Panc1 (cell line): ENCODE data around the gene SDK1. TPM values are rescaled to one million over a fixed set of nuclear protein-coding genes. Genes with fewer than 3 reads are reported as not detected.
"Not testable (repeated sequence)": the region's sequence is repeated elsewhere in the genome, so short reads cannot be mapped to it uniquely, and the experiment has no call there.

Source experiments
- ATAC-seq: fragments of 200-7000 bp; cut with Tn5 transposase; 2 replicates; pipeline ENCODE4 v1.9.1; 2020; ENCODE audit warnings: mild to moderate bottlenecking, moderate library complexity
- BruUV-seq: library from RNA; stranded (reverse); fragments of 400-500 nt; replicated peaks from 2 replicates; lab custom pipeline; 2021; lab: Mats Ljungman, UMichigan
- CTCF ChIA-PET: fragments of 300-600 bp; sonication (Branson Sonifier 250); formaldehyde crosslinking; loops from one replicate; lab custom pipeline; 2022; ENCODE audit warnings: antibody characterized with exemption; lab: Charles Lee
- POLR2A ChIA-PET: fragments of 300-600 bp; sonication (Branson Sonifier 250); formaldehyde crosslinking; loops from one replicate; lab custom pipeline; 2022; ENCODE audit warnings: antibody characterized with exemption; lab: Charles Lee
- DNase-seq: peaks from one replicate; pipeline ENCODE4 v3.0.0-alpha.2; 2010; ENCODE audit warnings: low read depth, low spot score
- H3K27ac ChIP-seq: 2 replicates; pipeline ENCODE4 v1.5.1; 2011; ENCODE audit warnings: mild to moderate bottlenecking, low read length, inconsistent platforms
- H3K27me3 ChIP-seq: fragments of 200-500 bp; sonication (Bioruptor generic); 2 replicates; pipeline ENCODE4 v1.6.0; 2014; ENCODE audit warnings: low read length, inconsistent platforms; ENCODE audit not compliant: control insufficient read depth, insufficient read depth
- H3K36me3 ChIP-seq: fragments of 200-500 bp; sonication (Bioruptor generic); 2 replicates; pipeline ENCODE4 v1.5.1; 2014; ENCODE audit warnings: inconsistent platforms, mild to moderate bottlenecking, low read length, moderate library complexity; ENCODE audit not compliant: control insufficient read depth, insufficient read depth
- H3K4me1 ChIP-seq: 2 replicates; pipeline ENCODE4 v1.5.1; 2011; ENCODE audit warnings: inconsistent platforms, mild to moderate bottlenecking, low read length, moderate library complexity; ENCODE audit not compliant: control insufficient read depth, insufficient read depth
- H3K4me3 ChIP-seq, 2 experiments: 2 replicates each; pipeline ENCODE4 v1.5.1; 2011 to 2012; ENCODE audit warnings: low read depth in 2 of 2, low read length in 2 of 2, mild to moderate bottlenecking in 2 of 2, inconsistent platforms in 1 of 2, moderate library complexity in 1 of 2
- H3K9me3 ChIP-seq: fragments of 200-500 bp; sonication (Bioruptor generic); 2 replicates; pipeline ENCODE4 v1.5.1; 2014; ENCODE audit warnings: low read depth, mild to moderate bottlenecking, inconsistent platforms, low read length, moderate library complexity; ENCODE audit not compliant: control insufficient read depth, insufficient read depth
- POLR2AphosphoS5 ChIP-seq: IDR thresholded peaks from 2 replicates; pipeline ENCODE4 v1.6.1; 2012; ENCODE audit warnings: mild to moderate bottlenecking, low read depth, low read length, moderate library complexity
- SIN3A ChIP-seq: IDR thresholded peaks from 2 replicates; pipeline ENCODE4 v1.6.1; 2012; ENCODE audit warnings: low read depth, mild to moderate bottlenecking, low read length, moderate library complexity, borderline replicate concordance; ENCODE audit not compliant: insufficient read depth
- TCF7L2 ChIP-seq: IDR thresholded peaks from 2 replicates; pipeline ENCODE4 v1.6.1; 2011; ENCODE audit warnings: mild to moderate bottlenecking, low read depth, low read length, inconsistent platforms
- in situ Hi-C: cut with HindIII; loops from 2 replicates; pipeline ENCODE4 v1.10.0; 2016; ENCODE audit warnings: low sequenced_read_pairs, low pct_unique_long_range_greater_than_20kb
- intact Hi-C: fragments of 100-400 bp; cut with micrococcal nuclease; formaldehyde crosslinking; loops from one replicate; pipeline ENCODE4 v1.10.0; 2022; ENCODE audit not compliant: unreplicated experiment
- total RNA-seq: library from RNA; stranded (reverse); gene quantifications from one replicate; pipeline ENCODE4 v1.2.1, GENCODE V29; 2021; ENCODE audit not compliant: unreplicated experiment
- TF ChIP-seq, protein P1 (sequence below), 2 experiments: IDR thresholded peaks; 2 replicates each; pipeline ENCODE4 v1.6.1; 2011 to 2012; ENCODE audit warnings: low read depth in 2 of 2, control low read depth in 1 of 2, low read length in 1 of 2, mild to moderate bottlenecking in 1 of 2, moderate library complexity in 1 of 2; ENCODE audit not compliant: insufficient read depth in 1 of 2
- TF ChIP-seq, protein P2 (sequence below): fragments of 450-650 bp; IDR thresholded peaks from 2 replicates; pipeline ENCODE4 v1.5.1; 2017; ENCODE audit warnings: mild to moderate bottlenecking

SDK1 gene
- total RNA-seq, 1 experiment from 2014 or later: 47.4 TPM

DNA sequence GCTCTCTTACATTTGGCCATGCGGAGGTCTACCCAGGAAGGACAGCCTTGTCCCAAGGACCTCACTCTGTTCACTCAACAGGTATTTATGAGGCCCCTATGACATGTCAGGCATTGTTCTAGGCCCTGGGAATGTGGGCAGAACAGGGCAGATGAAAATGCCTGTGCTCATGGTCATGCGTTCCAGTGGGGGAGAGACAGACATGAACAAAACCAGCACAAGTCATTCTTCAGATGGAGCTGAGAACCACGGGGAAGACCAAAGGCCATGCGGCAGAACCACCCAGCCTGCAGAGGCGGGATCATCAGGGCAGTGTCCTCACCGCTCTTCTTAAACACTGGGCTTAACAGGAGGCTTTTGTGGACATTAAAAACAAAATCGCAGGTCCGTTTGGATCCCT is 636.1 kb downstream of the SDK1 start:
- in situ Hi-C loops: no loop called here
- H3K27me3 ChIP-seq: no peaks in the 10 kb centered on the region
- no TSS peak for BruUV-seq
- H3K4me1 ChIP-seq: no peaks in the 10 kb centered on the region
- no peak for DNase-seq
- ChIA-PET CTCF (interaction anchor here (0.5 kb wide), 1 partner anchor 216 kb away, joined by 4 read pairs; no protein-coding TSS in a partner anchor), POLR2A (no interaction called here)
- no peak for TF ChIP-seq TCF7L2
- no peak for TF ChIP-seq SIN3A
- no peaks in the 10 kb centered on the region for H3K36me3 ChIP-seq
- no peak for ATAC-seq
- H3K9me3 ChIP-seq: no peaks in the 10 kb centered on the region
- H3K4me3 ChIP-seq: no peak overlapping the region
- H3K27ac ChIP-seq: no peak overlapping the region
- intact Hi-C loops: no loop called here

DNA sequence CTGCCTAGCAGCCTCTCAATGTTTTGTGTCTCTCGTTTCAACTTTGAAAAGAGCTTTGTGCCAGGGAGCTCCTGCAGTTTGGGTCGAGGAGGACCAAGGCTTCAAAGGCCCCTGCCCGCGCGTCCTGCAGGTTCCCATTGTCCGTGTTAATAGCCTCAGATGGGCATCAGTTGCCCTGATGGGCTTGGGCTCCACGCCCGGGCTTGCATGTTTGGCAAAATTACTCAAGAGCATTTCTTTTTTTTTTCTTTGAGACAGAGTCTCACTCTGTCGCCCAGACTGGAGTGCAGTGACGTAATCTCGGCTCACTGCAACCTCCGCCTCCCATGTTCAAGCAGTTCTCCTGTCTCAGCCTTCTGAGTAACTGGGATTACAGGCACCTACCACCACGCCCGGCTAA is 636.6 kb downstream of the SDK1 start:
- H3K27ac ChIP-seq: no peak overlapping the region
- H3K27me3 ChIP-seq: no peaks in the 10 kb centered on the region
- no peaks in the 10 kb centered on the region for H3K4me1 ChIP-seq
- TF ChIP-seq, protein P1, sequence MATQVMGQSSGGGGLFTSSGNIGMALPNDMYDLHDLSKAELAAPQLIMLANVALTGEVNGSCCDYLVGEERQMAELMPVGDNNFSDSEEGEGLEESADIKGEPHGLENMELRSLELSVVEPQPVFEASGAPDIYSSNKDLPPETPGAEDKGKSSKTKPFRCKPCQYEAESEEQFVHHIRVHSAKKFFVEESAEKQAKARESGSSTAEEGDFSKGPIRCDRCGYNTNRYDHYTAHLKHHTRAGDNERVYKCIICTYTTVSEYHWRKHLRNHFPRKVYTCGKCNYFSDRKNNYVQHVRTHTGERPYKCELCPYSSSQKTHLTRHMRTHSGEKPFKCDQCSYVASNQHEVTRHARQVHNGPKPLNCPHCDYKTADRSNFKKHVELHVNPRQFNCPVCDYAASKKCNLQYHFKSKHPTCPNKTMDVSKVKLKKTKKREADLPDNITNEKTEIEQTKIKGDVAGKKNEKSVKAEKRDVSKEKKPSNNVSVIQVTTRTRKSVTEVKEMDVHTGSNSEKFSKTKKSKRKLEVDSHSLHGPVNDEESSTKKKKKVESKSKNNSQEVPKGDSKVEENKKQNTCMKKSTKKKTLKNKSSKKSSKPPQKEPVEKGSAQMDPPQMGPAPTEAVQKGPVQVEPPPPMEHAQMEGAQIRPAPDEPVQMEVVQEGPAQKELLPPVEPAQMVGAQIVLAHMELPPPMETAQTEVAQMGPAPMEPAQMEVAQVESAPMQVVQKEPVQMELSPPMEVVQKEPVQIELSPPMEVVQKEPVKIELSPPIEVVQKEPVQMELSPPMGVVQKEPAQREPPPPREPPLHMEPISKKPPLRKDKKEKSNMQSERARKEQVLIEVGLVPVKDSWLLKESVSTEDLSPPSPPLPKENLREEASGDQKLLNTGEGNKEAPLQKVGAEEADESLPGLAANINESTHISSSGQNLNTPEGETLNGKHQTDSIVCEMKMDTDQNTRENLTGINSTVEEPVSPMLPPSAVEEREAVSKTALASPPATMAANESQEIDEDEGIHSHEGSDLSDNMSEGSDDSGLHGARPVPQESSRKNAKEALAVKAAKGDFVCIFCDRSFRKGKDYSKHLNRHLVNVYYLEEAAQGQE (IDR thresholded peaks at IDR 0.05; ENCODE audit: insufficient read depth in 1 of 2, low read depth in 2 of 2, low read length in 1 of 2): no peak
- TF ChIP-seq TCF7L2 (no peak), SIN3A (no peak), POLR2AphosphoS5 (no peak)
- TF ChIP-seq, protein P2, sequence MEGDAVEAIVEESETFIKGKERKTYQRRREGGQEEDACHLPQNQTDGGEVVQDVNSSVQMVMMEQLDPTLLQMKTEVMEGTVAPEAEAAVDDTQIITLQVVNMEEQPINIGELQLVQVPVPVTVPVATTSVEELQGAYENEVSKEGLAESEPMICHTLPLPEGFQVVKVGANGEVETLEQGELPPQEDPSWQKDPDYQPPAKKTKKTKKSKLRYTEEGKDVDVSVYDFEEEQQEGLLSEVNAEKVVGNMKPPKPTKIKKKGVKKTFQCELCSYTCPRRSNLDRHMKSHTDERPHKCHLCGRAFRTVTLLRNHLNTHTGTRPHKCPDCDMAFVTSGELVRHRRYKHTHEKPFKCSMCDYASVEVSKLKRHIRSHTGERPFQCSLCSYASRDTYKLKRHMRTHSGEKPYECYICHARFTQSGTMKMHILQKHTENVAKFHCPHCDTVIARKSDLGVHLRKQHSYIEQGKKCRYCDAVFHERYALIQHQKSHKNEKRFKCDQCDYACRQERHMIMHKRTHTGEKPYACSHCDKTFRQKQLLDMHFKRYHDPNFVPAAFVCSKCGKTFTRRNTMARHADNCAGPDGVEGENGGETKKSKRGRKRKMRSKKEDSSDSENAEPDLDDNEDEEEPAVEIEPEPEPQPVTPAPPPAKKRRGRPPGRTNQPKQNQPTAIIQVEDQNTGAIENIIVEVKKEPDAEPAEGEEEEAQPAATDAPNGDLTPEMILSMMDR: no peak
- CTCF ChIA-PET: interaction anchor here (0.5 kb wide), 1 partner anchor 215 kb away, joined by 4 read pairs; no protein-coding TSS in a partner anchor
- intact Hi-C loops: no loop called here
- H3K4me3 ChIP-seq: no peak overlapping the region
- ATAC-seq (no peak), DNase-seq (no peak)
- no TSS peak for BruUV-seq
- POLR2A ChIA-PET: no interaction called here
- H3K9me3 ChIP-seq: no peaks in the 10 kb centered on the region
- no peaks in the 10 kb centered on the region for H3K36me3 ChIP-seq
- in situ Hi-C loops: no loop called here

DNA sequence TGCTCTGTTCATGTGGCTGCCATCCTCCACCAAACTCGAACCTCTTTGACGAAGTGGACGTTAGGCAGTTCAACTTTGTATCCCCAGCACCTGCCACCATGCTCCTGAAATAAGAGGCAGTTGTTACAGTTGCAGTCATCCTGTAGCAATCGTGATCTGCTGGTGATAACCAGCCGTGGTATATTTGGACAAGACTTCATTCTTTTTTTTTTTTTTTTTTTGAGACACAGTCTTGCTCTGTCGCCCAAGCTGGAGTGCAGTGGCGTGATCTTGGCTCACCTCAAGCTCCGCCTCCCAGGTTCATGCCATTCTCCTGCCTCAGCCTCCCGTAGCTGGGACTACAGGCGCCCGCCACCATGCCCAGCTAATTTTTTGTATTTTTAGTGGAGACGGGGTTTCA is 640.7 kb downstream of the SDK1 start:
- H3K27ac ChIP-seq, in situ Hi-C loops, H3K36me3 ChIP-seq, intact Hi-C loops, H3K4me1 ChIP-seq, H3K4me3 ChIP-seq, POLR2A ChIA-PET, BruUV-seq, ATAC-seq, H3K27me3 ChIP-seq, H3K9me3 ChIP-seq, DNase-seq, CTCF ChIA-PET: not testable (repeated sequence)
